A549 (cell line): ENCODE measurements around the gene QKI.

Experiments
- CEBPB ChIP-seq, 2 experiments: fragments of >200 bp in 1 of 2; sonication (Bioruptor Twin) in 1 of 2; formaldehyde crosslinking in 1 of 2; IDR thresholded peaks; 2 replicates each; pipeline ENCODE4 v1.6.1; 2012 to 2016
- CTCF ChIP-seq: fragments of >200 bp; sonication (Bioruptor Twin); formaldehyde crosslinking; IDR thresholded peaks from 3 replicates; pipeline ENCODE4 v1.5.1; 2016
- HDAC2 ChIP-seq: fragments of 200-600 bp; sonication (generic); IDR thresholded peaks from 2 replicates; pipeline ENCODE4 v1.6.1; 2016
- HEYL ChIP-seq: fragments of 250-450 bp; sonication (Bioruptor Pico); IDR thresholded peaks from 2 replicates; pipeline ENCODE4 v1.8.0; 2021; ENCODE audit warnings: mild to moderate bottlenecking, moderate library complexity
- MAFK ChIP-seq: fragments of 450-650 bp; IDR thresholded peaks from 2 replicates; pipeline ENCODE4 v1.6.1; 2014; ENCODE audit not compliant: partially characterized antibody
- PBX3 ChIP-seq: IDR thresholded peaks from 2 replicates; pipeline ENCODE4 v1.6.1; 2012
- POLR2A ChIP-seq: IDR thresholded peaks from 2 replicates; pipeline ENCODE4 v1.6.1; 2012; ENCODE audit warnings: mild to moderate bottlenecking, low read length
- REST ChIP-seq: fragments of 200-600 bp; sonication (generic); IDR thresholded peaks from 2 replicates; pipeline ENCODE4 v1.6.1; 2016; ENCODE audit warnings: antibody characterized with exemption, mild to moderate bottlenecking, moderate library complexity
- RFX5 ChIP-seq: fragments of 450-650 bp; IDR thresholded peaks from 2 replicates; pipeline ENCODE4 v1.7.1; 2014; ENCODE audit warnings: antibody characterized with exemption, mild to moderate bottlenecking, moderate library complexity
- SMC3 ChIP-seq: fragments of >200 bp; sonication (Bioruptor Twin); formaldehyde crosslinking; IDR thresholded peaks from 3 replicates; pipeline ENCODE4 v1.6.1; 2018; ENCODE audit warnings: inconsistent platforms
- SREBF2 ChIP-seq: fragments of 450-650 bp; IDR thresholded peaks from 2 replicates; pipeline ENCODE4 v1.6.1; 2014; ENCODE audit warnings: mild to moderate bottlenecking, moderate library complexity
- USF2 ChIP-seq: fragments of 450-650 bp; IDR thresholded peaks from 2 replicates; pipeline ENCODE4 v1.6.1; 2014; ENCODE audit warnings: antibody characterized with exemption
- ZC3H11A ChIP-seq: fragments of 450-650 bp; IDR thresholded peaks from 2 replicates; pipeline ENCODE4 v1.6.1; 2014; ENCODE audit warnings: antibody characterized with exemption, mild to moderate bottlenecking
- ZNF302 ChIP-seq: fragments of 250-450 bp; sonication (Bioruptor Pico); IDR thresholded peaks from 2 replicates; pipeline ENCODE4 v1.9.0; 2021; ENCODE audit warnings: inconsistent platforms, mild to moderate bottlenecking, moderate library complexity

- TF ChIP-seq HEYL (CRISPR knock-in tag) (no peak), REST (no peak), RFX5 (no peak), POLR2A (no peak), MAFK (no peak), CEBPB (IDR thresholded peaks at IDR 0.05) (no peak), CTCF (no peak), HDAC2 (no peak), PBX3 (no peak), USF2 (no peak), SREBF2 (no peak), ZC3H11A (no peak), ZNF302 (CRISPR knock-in tag) (no peak), SMC3 (no peak)
Measured at GRCh38 chr6:163607792-163608191, 193.3 kb downstream of the QKI start.
